Measurements from ENCODE around the gene SOX15. TPM values are rescaled to one million over a fixed set of nuclear protein-coding genes. Genes with fewer than 3 reads are reported as not detected.

Gene SOX15
- total and polyA plus RNA-seq, 2 of the 13 experiments (the other 11 are each of a cell fraction or from before 2014, with no cell fraction given): 0.07 to 0.18 TPM

GRCh38 chr17:7572588-7573323, 17.1 kb downstream of the SOX15 start (continued):
- TF ChIP-seq, protein P1, sequence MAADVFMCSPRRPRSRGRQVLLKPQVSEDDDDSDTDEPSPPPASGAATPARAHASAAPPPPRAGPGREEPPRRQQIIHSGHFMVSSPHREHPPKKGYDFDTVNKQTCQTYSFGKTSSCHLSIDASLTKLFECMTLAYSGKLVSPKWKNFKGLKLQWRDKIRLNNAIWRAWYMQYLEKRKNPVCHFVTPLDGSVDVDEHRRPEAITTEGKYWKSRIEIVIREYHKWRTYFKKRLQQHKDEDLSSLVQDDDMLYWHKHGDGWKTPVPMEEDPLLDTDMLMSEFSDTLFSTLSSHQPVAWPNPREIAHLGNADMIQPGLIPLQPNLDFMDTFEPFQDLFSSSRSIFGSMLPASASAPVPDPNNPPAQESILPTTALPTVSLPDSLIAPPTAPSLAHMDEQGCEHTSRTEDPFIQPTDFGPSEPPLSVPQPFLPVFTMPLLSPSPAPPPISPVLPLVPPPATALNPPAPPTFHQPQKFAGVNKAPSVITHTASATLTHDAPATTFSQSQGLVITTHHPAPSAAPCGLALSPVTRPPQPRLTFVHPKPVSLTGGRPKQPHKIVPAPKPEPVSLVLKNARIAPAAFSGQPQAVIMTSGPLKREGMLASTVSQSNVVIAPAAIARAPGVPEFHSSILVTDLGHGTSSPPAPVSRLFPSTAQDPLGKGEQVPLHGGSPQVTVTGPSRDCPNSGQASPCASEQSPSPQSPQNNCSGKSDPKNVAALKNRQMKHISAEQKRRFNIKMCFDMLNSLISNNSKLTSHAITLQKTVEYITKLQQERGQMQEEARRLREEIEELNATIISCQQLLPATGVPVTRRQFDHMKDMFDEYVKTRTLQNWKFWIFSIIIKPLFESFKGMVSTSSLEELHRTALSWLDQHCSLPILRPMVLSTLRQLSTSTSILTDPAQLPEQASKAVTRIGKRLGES (CRISPR knock-in tag; IDR thresholded peaks at IDR 0.05; ENCODE audit: borderline replicate concordance): no peak
- TF ChIP-seq ZNF205 (CRISPR knock-in tag; IDR thresholded peaks at IDR 0.05) (0 out of 2 replicates have a peak, but pooled peaks have one; percentile 42), ZNF577 (CRISPR knock-in tag; IDR thresholded peaks at IDR 0.05; ENCODE audit: borderline replicate concordance, low read depth) (no peak), SAP130 (CRISPR knock-in tag; IDR thresholded peaks at IDR 0.05; ENCODE audit: low read depth) (peak; percentile 48), ZNF777 (CRISPR knock-in tag; IDR thresholded peaks at IDR 0.05) (0 out of 2 replicates have a peak, but pooled peaks have one; percentile 18), FOXA3 (CRISPR knock-in tag; IDR thresholded peaks at IDR 0.05) (0 out of 2 replicates have a peak, but pooled peaks have one; percentile 41), DMAP1 (CRISPR knock-in tag; IDR thresholded peaks at IDR 0.05) (no peak; the same call in 1 of the 2 replicates), MXI1 (IDR thresholded peaks at IDR 0.05; ENCODE audit: borderline replicate concordance, low read depth, low read length) (no peak; the same call in 2 of the 3 replicates), POGZ (CRISPR knock-in tag; IDR thresholded peaks at IDR 0.05) (peak; percentile 69; the same call in 1 of the 2 replicates), HNRNPK (IDR thresholded peaks at IDR 0.05; ENCODE audit: low read depth, low read length, poor library complexity, severe bottlenecking) (peak; percentile 59), SOX13 (IDR thresholded peaks at IDR 0.05) (no peak), SOX13 (CRISPR knock-in tag; conservative IDR thresholded peaks at IDR 0.05 in 1 of 2, IDR thresholded peaks at IDR 0.05 in 1 of 2) (peak; percentile 3 to 84; a peak in 1 of 4 replicates), GABPB1 (CRISPR knock-in tag; IDR thresholded peaks at IDR 0.05) (peak; percentile 97), ZNF569 (CRISPR knock-in tag; IDR thresholded peaks at IDR 0.05; ENCODE audit: borderline replicate concordance) (no peak), EED (CRISPR knock-in tag; IDR thresholded peaks at IDR 0.05) (0 out of 2 replicates have a peak, but pooled peaks have one; percentile 77), SNAI1 (CRISPR knock-in tag; IDR thresholded peaks at IDR 0.05; ENCODE audit: borderline replicate concordance) (peak; percentile 84; the same call in 1 of the 2 replicates), KLF12 (CRISPR knock-in tag; IDR thresholded peaks at IDR 0.05; ENCODE audit: borderline replicate concordance) (no peak), HCFC1 (IDR thresholded peaks at IDR 0.05; ENCODE audit: low read depth, low read length) (peak; percentile 5; the same call in 1 of the 2 replicates), XBP1 (CRISPR knock-in tag; IDR thresholded peaks at IDR 0.05) (peak; percentile 8; the same call in 1 of the 2 replicates), ERF (CRISPR knock-in tag; IDR thresholded peaks at IDR 0.05) (no peak; the same call in 1 of the 2 replicates), ZNF615 (CRISPR knock-in tag; IDR thresholded peaks at IDR 0.05; ENCODE audit: borderline replicate concordance) (peak; percentile 94; the same call in 1 of the 2 replicates)
- TF ChIP-seq, protein P2, sequence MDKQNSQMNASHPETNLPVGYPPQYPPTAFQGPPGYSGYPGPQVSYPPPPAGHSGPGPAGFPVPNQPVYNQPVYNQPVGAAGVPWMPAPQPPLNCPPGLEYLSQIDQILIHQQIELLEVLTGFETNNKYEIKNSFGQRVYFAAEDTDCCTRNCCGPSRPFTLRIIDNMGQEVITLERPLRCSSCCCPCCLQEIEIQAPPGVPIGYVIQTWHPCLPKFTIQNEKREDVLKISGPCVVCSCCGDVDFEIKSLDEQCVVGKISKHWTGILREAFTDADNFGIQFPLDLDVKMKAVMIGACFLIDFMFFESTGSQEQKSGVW (CRISPR knock-in tag; IDR thresholded peaks at IDR 0.05; ENCODE audit: borderline replicate concordance): no peak
- TF ChIP-seq, protein P3, sequence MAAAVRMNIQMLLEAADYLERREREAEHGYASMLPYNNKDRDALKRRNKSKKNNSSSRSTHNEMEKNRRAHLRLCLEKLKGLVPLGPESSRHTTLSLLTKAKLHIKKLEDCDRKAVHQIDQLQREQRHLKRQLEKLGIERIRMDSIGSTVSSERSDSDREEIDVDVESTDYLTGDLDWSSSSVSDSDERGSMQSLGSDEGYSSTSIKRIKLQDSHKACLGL (CRISPR knock-in tag; IDR thresholded peaks at IDR 0.05): peak; percentile 75

All from HepG2 (cell line).